ENCODE data around the gene ANKRD42.
"Not testable (repeated sequence)": the region's sequence is repeated elsewhere in the genome, so short reads cannot be mapped to it uniquely, and the experiment has no call there.

The ANKRD42 gene

DNA sequence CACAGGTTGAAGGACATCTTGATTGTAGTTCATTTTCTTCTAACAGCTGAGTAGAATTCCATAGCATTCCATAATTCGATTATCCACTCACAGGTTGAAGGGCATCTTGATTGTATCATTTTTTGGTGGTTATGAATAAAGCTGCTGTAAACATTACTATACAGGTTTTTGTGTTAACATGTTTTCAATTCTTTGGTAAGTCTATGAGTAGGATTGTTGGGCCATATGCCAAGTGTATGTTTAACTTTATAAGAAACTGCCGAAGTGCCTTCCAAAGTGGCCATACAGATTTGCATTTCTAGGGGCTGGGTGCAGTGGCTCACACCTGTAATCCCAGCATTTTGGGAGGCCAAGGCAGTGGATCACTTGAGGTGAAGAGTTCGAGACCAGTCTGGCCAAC lies 44.6 kb downstream of the ANKRD42 start:
- no peak for DNase-seq (ENCODE audit: low read depth in 2 of 2, low spot score in 1 of 2)

DNA sequence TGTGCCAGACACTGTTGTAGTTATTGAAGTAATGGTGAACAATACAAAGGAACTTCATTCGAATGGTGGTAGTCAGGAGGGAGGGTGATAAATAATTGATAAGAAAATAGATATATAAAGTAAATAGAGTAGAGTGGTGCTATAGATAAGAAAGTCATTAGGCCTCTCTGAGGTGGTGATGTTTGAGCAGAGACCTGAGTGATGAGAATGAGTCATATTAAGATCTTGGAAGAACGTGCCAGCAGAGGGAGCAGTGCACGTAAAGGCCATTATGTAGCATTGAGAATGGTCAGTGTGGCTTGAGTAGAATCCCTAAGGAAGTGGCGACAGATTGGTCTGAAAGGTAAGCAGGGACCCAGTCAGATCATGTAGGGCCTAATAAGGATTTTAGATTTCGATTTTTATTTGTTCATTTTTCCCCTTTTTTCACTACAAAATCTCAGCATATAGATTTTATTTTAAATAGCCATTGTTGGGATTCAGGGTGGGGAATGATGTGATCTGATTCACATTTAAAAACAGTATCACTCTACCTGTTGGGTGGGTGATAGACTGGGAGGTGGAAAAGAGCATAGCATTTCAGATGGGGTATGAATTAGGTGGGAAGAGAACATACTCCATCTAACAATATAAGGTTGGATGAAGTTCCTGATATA lies 47.9 kb downstream of the ANKRD42 start:
- DNase-seq (ENCODE audit: low read depth in 2 of 2, low spot score in 1 of 2) = no peak

DNA sequence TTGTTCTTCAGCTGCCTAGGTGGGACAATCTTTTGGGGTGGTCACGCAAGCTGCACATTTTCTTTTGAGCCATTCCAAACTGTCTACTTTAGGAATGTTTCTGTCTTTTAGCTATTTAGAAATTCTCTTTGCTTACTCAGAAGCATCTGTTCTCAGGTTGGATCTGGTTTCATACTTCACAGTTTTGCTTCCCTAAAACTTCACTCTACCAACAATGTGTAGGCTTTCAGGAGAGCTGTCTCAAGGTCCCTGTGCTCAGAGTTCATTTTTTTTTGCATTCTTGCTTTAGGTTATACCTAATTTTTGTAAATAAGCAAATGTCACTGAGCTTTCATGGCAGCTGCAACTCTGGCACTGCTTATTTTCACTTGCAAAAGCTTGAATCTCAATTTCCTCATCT lies 55.9 kb downstream of the ANKRD42 start:
- DNase-seq (ENCODE audit: low read depth in 2 of 2, low spot score in 1 of 2) = no peak

DNA sequence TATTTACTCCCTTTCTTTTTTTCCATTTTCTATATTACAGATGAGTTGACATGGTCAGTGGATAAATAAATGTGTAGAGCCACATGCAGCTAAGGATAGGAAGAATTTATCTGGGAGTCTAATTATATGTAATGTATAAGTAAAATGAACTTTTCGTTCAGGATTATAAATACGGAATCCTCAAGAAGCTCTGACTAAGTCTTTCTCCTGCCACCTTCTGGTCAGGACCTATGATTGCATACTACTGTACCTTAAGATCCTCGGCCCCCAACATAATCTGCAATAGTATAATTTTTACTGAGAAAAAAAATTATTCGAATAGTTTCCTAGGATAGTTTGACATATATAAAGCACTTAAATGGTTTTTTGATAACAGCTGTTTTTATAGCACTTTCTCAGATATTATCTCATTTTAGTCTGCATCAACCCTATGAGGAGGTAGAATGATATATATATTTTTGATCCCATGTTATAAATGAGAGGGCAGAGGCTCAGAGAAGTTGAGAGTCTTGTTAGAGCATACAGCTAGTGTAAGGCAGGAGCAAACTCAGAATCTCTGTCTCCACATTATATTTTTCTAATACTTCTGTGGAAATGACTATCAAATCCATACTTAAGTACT lies 56.6 kb downstream of the ANKRD42 start:
- DNase-seq (ENCODE audit: low read depth in 2 of 2, low spot score in 1 of 2) = no peak

DNA sequence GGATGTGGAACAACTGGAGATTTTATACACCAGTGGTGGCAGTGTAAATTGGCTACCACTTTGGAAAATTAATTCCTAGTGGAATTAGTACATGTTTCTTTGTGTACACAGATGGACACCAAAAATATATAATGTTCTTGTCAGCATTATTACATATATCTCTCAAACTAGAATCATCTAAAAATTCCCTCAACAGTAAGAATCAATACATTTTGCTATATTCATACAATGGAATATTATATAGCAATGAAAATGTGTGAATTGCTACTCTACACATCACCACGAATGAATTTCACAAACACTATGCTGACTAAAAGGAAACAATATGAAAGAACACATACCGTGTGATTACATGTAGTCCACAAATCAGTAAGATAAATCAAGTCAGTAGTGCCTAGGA lies 58.8 kb downstream of the ANKRD42 start:
- DNase-seq (ENCODE audit: low read depth in 2 of 2, low spot score in 1 of 2) = no peak

DNA sequence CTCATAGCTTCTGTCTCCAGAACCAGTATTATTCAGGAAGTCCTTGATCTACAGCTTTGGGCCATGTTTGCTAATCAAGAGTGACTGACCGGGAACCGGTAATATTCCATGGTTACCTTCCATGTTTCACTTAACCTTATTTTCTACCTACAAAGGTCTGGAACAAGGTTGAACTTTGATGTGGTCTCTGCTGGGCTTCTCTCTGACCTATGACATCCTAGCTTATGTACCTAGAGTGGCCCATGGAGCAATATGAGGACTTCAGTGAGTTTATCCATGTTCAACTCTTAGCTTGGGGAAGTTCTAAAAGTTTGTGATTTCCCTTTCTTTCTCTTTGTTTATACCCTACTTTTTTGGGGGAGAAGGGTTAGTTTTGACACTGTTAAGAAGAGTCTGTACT lies 59.4 kb downstream of the ANKRD42 start:
- no peak for DNase-seq (ENCODE audit: low read depth in 2 of 2, low spot score in 1 of 2)

DNA sequence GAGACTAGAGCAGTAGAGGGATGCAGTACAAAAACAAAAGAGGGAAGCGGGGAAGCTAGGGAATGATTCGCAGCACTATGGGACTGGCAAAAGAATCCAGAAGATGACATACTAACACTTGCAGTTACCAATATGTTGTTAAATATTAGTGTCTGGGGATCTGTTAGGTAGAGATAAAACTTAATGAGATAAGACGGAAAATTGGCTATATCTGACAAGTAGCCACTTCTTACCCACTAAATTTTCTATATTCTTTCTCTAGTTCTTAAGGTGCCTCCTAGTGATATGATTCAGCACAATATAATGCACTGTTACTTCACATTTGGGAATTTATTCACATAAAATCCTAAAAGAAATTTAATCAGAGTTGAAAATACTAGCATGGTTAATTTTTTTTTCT lies 61.9 kb downstream of the ANKRD42 start:
- DNase-seq (ENCODE audit: low read depth in 2 of 2, low spot score in 1 of 2) = no peak

DNA sequence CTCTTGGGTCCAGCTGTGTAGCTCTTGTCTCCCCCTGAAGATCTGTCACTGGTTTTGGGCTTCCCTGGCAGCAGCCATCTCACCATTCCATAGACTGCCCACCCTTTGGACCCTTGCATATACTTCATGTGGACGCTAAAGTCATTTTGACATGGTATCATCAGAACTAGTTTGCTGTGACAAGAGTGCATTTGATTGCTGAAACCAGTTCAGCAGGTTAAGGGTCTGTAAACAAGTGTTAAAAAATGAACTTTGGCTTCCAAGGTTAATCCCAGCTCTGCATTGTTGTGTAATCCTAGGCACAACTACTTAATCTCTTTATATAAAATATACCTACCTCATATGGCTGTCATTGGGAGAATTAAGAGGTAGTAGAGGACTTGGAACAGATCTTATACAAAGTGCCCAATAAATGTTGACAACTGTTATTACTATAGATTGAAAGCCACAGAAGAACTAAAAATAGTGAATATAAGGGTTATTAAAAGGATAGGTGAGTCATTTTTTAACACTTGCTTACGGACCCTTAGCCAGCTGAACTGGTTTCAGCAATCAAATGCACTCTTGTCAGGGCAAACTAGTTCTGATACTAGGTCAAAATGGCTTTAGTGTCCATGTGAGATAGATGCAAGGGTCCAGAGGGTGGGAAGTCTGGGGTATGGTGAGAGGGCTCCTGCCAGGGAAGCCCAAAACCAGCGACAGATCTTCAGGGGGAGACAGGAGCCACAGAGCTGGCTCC lies 63.3 kb downstream of the ANKRD42 start:
- no peak for DNase-seq (ENCODE audit: low read depth in 2 of 2, low spot score in 1 of 2)

DNA sequence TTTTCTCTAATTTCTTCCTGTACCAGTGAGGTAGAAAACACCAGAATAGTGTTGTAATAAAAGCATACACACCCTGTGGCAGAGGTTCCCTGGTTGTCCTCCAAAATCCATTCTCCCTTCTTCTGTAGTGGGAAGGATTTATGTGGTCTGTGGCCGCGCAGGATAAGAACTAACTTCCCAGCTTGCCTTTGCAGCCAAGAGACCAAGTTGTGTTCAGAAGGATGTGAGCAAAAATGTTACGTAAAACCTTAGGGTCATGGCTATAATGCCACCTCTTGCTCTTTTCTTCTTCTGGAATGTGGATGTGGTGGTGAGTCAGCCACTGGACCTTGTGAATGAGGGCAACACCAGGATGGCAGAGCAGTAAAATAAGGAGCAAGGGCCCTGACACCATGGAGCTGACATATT lies 64.3 kb downstream of the ANKRD42 start:
- no peak for DNase-seq (ENCODE audit: low read depth in 2 of 2, low spot score in 1 of 2)

DNA sequence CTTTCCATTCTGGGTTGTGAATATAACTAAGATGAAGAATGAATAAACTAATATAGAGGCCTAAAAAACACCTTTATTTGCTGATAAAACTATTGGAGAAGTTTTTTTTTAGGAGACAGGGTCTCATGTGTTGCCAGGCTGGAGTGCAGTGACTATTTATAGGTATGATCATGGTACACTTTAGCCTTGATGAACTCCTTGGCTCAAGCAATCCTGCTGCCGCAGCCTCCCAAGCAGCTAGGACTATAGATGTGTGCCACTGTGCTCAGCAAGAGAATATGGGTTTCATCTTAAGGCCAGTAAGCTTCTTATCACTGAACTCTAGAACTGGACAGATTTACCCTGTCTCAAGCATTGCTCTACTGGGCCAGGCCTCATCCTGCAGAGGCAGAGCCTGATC lies 66.0 kb downstream of the ANKRD42 start:
- no peak for DNase-seq (ENCODE audit: low read depth in 2 of 2, low spot score in 1 of 2)

DNA sequence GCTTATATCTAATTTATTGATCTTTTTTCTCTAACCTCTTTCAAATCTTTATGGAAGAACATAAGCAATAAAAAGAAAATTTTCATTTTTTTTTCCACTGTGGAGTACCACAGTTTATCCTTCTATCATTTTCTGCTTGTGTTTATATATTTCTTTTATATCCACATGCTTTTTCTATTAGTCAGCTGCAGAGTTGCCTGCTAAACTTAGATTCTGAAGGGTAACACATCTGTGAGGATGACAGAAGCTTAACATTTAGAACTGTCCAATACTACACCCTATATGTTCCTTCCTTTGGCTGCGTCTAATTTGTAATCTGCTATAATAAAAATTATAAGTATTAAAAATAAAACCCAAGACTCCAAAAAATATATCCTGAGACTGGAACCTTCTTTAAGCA lies 71.8 kb downstream of the ANKRD42 start:
- no peak for DNase-seq (ENCODE audit: low read depth in 2 of 2, low spot score in 1 of 2)

DNA sequence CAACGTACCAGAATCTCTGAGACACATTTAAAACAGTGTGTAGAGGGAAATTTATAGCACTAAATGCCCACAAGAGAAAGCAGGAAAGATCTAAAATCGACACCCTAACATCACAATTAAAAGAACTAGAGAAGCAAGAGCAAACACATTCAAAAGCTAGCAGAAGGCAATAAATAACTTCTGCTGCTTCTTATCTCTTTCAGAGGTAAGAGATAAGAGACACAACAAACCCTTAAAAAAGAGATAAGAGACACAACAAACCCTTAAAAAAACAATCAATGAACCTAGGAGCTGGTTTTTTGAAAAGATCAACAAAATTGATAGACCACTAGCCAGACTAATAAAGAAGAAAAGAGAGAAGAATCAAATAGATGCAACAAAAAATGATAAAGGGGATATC lies 75.6 kb downstream of the ANKRD42 start:
- not testable (repeated sequence) for DNase-seq (ENCODE audit: low read depth in 2 of 2, low spot score in 1 of 2)

DNA sequence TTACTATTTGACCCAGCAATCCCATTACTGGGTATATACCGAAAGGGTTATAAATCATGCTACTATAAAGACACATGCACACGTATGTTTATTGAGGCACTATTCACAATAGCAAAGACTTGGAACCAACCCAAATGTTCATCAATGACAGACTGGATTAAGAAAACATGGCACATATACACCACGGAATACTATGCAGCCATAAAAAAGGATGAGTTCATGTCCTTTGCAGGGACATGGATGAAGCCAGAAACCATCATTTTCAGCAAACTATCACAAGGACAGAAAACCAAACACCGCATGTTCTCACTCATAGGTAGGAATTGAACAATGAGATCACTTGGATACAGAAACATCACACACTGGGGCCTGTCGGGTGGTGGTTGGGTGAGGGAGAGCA lies 78.2 kb downstream of the ANKRD42 start:
- not testable (repeated sequence) for DNase-seq (ENCODE audit: low read depth in 2 of 2, low spot score in 1 of 2)

DNA sequence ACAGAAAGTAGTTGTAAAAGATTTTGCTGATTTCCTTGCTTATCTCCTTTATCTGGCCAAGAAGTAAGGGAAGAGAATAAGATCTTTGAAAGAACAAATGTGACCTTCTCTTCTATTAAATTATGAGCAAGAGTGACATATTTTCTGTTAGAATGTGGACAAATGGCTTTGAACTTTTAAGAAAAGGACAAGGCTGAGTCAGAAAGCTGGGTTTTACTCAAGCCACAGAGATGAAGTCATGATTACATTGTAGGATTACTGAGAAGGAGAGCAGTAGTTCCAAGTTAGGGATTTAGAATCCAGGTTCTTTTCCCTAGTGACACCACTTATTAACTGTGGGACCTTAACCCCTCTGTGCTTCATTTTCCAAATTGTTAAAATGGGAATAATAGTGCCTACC lies 79.1 kb downstream of the ANKRD42 start:
- DNase-seq (ENCODE audit: low read depth in 2 of 2, low spot score in 1 of 2) = no peak

DNA sequence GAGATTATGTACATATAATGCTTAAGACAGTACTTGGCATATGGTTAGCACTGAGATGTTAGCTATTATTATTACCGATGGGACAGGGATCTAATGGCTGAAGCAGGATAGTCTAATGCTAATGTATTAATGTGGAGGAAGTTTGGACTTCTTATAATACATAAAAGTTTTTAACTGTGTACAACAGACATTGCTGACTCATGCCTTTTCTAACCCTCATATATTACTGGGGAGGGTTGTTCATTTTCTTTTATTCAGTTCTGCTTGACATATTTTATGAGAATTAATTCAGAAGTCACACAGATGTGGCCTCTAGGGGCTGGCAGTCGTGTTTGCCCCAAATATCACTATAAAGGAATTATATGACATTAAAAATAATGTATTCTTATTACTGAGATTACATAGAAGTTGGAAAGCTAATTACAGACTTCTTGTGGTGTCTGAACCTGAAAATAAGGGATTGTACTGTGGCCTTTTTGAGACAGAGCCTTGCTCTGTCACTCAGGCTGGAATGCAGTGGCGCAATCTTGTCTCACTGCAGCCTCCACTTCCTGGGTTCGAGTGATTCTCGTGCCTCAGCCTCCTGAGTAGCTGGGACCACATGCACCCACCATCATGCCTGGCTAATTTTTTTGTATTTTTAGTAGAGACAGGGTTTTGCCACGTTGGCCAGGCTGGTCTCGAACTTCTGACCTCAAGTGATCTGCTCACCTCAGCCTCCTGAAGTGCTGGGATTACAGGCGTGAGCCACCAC lies 82.6 kb downstream of the ANKRD42 start:
- no peak for DNase-seq (ENCODE audit: low read depth in 2 of 2, low spot score in 1 of 2)

DNA sequence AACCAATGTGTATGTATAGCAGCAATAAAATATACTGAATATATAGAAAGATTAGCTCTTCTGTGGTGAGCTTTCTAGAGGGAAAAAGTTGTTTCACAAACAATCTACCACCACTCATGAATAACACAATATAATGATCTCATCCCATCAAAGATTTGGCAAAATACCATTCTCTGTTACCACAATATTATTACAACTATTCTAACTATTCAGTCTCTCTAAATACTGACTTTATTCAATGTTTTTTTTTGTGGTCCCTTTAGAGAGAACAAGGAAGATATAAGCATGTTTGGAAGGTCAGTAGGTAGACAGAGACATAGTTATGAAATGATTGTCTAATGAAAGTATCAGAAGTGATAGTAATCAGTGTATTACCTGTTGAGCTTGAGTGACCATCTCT lies 84.8 kb downstream of the ANKRD42 start:
- no peak for DNase-seq (ENCODE audit: low read depth in 2 of 2, low spot score in 1 of 2)

DNA sequence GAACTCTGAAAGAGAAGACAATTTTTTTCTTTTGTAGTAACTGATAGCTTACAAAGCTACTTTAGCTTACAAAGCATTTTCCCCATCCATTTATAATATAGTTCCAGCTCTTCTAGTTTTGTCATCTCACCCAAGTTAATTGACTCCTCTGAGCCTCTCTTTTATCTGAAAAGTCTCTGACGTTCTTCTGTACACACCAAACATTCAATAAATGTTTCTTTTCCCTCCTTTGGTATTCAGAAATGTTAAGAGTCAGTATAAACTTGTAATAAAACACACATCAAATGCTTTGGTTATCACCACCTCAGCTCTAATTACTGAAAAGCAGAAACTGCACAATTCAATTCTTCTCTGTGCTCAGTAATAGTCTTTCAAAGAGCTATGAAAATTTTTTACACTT lies 86.7 kb downstream of the ANKRD42 start:
- no peak for DNase-seq (ENCODE audit: low read depth in 2 of 2, low spot score in 1 of 2)

DNA sequence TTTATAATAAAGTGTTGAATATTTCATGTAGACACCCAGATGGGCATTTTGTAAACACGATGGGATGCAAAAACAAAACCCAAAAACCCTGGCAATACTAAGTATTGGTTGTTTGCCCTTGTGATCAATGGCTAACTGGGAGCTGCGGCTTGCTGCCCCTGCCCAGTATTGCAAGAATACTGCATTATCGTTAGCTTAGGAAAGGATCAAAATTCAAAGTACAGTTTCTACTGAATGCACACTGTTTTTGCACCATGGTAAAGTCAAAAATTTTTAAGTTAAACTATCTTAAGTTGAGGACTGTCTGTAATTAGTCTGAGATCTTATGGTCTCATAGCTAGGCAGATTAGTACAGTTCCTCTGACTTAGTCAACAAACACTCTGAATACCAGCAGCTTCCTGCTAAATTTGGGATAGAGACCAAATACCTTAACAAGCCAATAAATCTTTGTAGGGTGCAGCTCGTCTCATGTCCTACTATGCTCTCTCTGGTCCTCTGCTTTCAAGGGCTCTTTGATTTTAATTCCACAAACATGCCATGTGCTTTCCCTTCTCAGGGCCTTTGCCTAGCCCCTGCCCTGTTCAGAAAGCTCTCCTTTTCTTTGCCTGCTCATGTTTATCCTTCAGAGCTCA lies 88.7 kb downstream of the ANKRD42 start:
- no peak for DNase-seq (ENCODE audit: low read depth in 2 of 2, low spot score in 1 of 2)

DNA sequence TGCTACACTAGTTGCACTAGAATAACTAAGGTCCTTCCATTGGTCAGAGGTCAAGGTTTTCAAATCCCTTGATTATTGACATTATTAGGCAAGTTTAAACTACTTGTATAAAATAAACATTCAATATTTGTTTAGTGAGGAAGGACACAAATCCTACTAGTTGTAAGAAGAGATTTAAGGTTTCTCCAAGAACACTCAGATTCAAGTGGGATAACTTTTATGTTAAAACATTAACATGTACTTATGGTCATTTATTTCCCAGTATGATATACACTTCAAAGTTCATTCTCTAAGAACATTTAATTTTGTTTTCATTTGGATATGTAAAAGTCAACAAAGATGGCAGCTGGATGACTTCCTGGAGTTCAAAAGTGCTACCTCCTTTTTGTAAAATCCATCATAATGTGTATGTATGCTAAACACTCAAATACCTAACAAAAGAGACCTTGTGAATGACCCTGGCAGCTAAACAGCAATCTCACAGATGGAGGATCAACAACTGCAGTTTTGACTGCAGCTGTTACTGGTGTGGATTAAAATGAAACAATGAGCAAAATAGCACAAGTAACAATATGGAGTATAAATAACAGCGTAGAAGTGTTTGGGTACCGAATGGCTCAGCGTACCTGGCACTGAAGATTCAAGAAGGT lies 91.1 kb downstream of the ANKRD42 start:
- no peak for DNase-seq (ENCODE audit: low read depth in 2 of 2, low spot score in 1 of 2)

DNA sequence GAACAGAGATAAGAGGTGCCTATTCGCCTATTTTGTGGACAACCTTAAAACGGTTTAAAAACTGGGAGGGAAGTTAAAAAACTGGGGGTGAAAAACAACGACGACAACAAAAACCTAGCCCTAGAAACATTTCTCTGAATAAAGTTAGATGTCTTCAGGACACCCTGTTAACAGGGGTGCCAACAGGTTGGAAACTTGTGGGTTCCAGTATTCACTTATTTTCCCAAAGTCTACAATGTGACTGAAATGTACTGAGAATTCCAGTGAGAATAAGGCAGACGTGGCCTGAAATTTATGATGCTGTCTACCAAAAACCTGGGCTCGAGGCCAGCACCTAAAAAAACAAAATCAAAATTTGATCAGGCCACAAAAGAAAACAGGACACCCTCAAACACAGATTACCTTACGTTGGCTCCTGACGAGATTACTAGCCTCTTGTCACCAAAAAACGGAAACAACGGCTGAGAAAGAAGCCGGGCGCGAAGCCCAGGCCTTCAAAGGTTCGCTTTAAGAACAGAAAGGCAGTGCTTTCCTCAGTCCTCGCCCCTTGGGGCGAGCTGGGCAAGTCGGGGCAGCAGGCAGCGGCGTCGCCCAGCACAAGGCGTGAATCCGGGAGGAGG lies 91.7 kb downstream of the ANKRD42 start:
- no peak for DNase-seq (ENCODE audit: low read depth in 2 of 2, low spot score in 1 of 2)
